Stimulated activated CD8-positive, alpha-beta memory T cell treated with anti-CD3 and anti-CD28 coated beads, Interleukin-2, amount 100 ng/mL, for 1 hour (primary cell): ENCODE data around the gene CBX3.
"Not testable (repeated sequence)": the region's sequence is repeated elsewhere in the genome, so short reads cannot be mapped to it uniquely, and the experiment has no call there.

Experiments used
- DNase-seq, 2 donors: peaks; one replicate each; pipeline ENCODE4 v3.0.0-alpha.2; 2020; ENCODE audit warnings: low read depth in 2 of 2

Gene CBX3

DNA sequence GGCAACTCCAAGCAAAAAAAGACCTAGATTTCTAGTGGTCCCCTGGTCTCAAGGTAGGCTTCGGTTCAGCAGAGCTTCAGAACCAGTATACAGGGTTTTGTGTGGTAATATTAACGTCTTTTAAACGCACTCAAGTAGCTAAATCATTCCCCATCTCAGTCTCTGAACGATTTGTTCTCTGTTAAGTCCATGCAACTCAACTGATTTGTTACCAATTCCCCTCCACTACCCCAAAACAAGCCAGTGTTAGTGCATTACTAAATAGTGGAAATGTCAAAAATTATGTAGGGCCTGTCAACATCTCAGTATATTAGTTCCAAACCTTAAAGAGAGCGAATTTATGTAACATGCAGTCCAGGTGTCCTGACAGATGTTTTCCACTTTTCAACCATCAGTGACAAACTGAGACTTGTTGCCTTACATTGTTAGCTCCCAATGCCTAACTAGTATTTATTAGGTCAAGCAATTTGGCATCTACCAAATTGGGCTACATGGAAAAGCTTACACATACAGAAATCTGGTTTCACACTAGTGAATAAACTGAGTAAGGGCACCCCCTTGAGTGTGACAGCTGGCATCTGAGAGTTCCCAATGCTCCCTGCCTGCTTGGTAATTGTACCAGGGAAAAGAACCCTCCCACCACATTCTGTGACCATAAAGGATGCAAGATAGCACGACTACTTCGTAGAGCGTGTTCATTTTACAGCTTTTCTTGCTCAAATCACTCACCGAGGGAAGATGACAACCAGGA lies 13.2 kb upstream of the CBX3 start:
- DNase-seq = no peak

DNA sequence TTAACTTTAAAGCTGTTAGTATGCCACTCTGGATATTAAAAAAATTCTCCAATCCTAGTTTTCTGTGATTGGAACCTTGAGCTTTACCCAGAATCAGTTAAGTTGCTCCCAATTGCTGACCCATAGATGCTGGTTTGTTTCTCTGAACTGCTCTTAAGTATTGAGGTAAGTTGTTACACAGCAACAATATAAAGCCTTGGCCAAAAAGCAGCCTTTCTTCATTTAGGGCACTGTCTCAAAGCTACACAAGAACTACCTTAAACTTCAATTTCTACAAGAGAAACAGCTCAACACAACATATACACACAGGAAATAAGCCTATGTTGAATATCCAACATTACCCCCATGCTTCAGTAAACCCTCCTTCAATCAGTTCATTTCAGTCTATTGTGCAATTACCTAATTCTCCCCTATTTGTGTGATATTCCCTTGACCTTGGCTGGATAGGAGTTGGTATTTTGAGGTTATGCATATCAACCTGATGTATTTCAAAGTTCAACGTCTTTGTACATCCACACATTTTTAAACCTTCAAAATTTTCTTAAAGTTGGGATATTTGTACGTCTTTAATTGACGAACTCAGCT lies 12.5 kb upstream of the CBX3 start:
- DNase-seq = no peak

- no peak for DNase-seq
Observed at GRCh38 chr7:26189697-26190096, 11.8 kb upstream of the CBX3 start.

DNA sequence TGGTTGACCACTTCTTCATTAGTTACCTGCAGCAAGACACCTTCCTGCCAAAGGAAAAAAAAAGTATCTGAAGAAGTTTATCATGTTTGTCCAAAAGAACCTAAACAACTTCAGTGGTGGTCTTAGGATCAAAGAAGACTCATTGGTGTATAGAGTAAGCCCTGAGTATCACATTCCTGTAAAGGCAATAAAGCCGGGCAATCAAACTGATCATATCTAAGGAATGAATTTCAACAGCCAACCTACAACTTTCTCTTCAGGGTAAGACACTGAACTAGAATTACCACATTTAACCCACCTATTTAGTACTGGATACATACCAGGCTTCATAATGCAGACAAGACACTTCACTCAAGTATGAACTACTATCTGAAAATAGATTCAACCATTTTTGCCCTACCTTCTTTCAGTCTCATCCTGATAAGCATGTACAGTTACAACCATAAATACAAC lies 11.1 kb upstream of the CBX3 start:
- no peak for DNase-seq

GRCh38 chr7:26191233-26191973 lies 10.1 kb upstream of the CBX3 start:
- DNase-seq = no peak

DNA sequence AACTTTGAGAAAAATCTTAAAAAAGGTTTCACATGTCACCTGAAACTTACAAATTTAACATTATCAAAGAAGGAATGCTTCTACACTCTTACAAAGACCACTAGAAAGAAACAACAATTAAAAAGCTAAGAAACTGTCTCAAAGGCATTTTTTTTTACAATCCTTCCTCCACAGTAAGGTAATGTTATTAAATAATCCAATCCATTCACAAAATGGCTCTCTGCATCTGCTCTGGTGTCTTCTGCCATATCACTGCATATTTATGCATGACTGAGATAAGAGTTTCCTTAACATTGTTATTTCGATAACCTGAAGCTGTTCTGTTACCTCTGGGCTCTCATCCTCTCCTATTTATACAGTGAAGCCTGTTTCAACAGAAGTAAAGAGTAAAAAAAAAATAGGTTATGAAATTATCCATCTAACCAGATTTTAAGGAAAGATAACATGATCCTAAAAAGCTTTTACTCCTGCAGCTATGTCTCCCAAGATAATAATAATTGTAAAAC lies 9.5 kb upstream of the CBX3 start:
- no peak for DNase-seq

GRCh38 chr7:26192485-26193087 lies 9.0 kb upstream of the CBX3 start:
- DNase-seq = no peak

GRCh38 chr7:26193432-26194207 lies 7.9 kb upstream of the CBX3 start:
- DNase-seq = no peak

DNA sequence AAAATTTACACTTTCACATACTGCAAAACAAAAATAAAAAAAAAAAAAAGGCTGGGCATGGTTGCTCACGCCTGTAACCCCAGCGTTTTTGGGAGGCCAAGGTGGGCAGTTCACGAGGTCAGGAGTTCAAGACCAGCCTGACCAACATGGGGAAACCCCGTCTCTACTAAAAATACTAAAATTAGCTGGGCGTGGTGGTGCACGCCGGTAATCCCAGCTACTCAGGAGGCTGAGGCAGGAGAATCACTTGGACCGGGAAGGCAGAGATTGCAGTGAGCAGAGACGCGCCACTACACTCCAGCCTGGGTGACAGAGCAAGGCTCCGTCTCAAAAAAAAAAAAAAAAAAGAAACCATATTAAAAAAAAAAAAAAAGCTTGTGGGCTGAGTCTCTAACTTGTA lies 6.8 kb upstream of the CBX3 start:
- not testable (repeated sequence) for DNase-seq

DNA sequence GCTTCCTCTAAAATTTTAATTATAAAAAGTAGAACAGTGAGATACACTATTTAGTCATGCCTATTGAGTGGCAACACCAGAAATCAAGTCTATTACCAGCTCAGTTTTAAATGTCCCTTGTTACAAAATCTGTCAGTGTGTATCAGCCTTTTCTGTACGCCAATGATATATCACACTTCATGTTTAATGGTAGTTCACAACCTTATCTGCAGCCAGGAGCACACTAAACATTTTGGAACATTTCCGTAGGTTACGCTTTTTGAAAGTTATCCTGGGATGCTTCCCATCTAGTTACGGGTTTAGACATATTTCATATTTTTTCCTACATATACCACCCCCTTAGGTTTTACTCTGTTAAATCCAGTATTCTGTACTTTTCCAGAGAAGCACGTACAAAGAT lies 6.4 kb upstream of the CBX3 start:
- DNase-seq = no peak

DNA sequence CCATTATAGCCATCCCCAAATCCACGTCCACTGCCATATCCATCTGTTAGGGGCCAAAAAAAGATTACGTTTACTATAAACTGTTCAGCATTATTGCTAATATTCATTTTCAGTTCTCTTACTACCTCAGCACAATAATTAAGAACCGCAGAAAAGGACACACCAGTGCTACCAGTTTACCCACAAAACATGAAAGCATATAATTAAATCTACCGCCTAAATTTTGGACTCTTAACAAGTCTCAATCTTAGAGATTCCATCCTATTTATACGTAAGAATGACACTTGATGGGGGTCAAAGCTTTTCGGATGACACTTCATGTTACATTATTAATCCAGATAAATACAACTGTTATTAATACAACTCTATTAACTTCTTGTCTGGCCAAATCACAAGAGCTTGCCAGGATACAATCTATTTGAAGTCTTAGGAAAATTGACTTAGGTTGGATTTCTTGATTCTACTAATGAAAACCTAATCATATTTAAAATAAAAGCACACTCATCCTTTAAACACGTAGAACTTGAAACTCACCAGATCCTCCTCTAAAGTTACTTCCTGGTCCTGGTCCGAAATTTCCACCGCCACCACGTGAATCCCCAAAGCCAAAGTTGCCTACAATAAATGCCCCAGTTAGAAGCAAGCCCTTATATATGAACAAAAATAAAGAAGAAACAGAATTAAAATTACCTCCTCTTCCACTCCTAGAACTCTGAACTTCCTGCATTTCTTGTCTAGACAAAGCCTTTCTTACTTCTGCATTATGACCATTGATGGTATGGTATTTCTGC lies 5.5 kb upstream of the CBX3 start:
- DNase-seq = no peak

GRCh38 chr7:26197153-26198115 lies 4.1 kb upstream of the CBX3 start:
- no peak for DNase-seq

DNA sequence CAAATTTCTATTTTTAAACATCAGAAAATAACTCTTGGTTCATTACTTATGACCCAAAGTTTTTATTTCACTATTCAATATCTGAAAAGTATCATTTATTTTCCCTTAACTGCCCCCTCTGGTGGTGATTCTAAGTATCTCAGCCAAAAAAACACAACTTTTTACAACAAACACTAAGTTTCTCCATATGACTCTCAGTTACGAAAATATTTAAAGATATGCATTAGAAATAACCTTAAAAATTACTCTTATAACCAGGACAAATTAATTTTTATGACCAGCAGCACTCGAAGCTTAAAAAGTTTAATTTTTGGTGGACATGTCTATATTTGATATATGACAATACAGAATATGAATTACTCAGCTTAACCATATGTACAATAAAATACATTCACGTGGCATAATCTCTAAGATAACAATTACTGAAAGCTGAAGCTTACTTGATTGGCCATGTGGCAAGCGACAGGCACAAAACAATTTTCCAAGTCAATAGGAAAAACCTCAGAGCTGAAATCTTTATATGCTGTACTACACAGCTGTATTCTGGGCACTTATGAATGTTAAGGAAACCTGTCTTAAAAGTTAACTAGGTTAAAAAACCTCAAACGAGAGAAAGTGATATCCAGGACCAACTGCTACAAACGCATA lies 3.3 kb upstream of the CBX3 start:
- no peak for DNase-seq

DNA sequence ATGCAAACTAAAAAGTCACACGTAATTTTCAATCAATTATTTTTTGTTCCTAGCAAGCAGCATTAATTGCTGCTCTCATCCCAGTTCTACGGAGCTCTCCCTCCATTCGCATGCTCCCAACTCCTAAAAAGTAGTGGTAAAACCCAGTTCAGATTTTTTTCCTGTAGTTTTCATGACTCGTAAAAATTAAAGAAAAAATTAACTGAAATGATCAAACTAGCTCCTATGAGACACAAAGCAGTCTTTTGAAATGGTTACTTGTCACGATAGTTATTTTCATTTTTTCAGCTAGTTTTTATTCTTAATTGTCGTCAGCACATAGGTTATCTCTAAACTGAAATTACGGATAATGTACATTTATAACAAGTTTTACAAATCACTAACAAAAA lies 2.8 kb upstream of the CBX3 start:
- no peak for DNase-seq

- peak; percentile 24 to 47 for DNase-seq
Observed at GRCh38 chr7:26199301-26200037, 2.1 kb upstream of the CBX3 start.

DNA sequence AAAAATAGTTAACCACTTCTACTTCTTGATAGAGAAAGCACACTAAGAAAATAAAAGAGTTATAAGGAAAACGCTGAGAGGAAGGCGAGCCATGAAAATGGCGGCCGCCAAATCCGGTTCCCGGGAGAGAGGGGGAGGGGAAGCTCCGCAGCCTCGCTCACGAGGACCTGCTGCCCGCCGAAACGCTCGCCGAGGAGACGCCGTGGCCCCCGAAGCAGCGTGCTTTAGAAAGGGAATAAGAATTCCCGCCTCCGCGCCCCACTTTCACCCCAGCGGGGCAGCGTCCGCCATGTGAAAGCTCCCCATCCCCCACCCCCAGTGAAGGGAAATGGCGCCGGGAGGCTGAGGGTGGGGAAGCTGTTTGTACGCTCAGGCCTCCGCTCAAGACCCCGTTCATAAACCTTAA lies 1.5 kb upstream of the CBX3 start:
- peak; percentile 57 to 58 for DNase-seq

GRCh38 chr7:26200444-26201246 lies 900 bp upstream of the CBX3 start, which contains the start of gene HNRNPA2B1:
TSS of gene HNRNPA2B1 (minus strand) at chr7:26200746. CDS start at chr7:26200577, 169 bp downstream.
- DNase-seq = peak; percentile 96 to 98
